SU-DHL-6 (cell line): Measurements from ENCODE around the gene CREB5.

Source experiments
- EZH2phosphoT487 ChIP-seq: fragments of 200-600 bp; sonication (generic), shearing (Covaris generic); conservative IDR thresholded peaks from 2 replicates; pipeline ENCODE4 v1.6.1; 2018; ENCODE audit warnings: mild to moderate bottlenecking, antibody characterized with exemption, low read length, moderate library complexity, mixed read lengths
- TF ChIP-seq, protein P1 (sequence below): fragments of 200-600 bp; sonication (generic); IDR thresholded peaks from one replicate; pipeline ENCODE4 v1.5.1; 2017; ENCODE audit warnings: antibody characterized with exemption, mild to moderate bottlenecking, low read length, moderate library complexity; ENCODE audit not compliant: insufficient read depth, poor library complexity, severe bottlenecking

DNA sequence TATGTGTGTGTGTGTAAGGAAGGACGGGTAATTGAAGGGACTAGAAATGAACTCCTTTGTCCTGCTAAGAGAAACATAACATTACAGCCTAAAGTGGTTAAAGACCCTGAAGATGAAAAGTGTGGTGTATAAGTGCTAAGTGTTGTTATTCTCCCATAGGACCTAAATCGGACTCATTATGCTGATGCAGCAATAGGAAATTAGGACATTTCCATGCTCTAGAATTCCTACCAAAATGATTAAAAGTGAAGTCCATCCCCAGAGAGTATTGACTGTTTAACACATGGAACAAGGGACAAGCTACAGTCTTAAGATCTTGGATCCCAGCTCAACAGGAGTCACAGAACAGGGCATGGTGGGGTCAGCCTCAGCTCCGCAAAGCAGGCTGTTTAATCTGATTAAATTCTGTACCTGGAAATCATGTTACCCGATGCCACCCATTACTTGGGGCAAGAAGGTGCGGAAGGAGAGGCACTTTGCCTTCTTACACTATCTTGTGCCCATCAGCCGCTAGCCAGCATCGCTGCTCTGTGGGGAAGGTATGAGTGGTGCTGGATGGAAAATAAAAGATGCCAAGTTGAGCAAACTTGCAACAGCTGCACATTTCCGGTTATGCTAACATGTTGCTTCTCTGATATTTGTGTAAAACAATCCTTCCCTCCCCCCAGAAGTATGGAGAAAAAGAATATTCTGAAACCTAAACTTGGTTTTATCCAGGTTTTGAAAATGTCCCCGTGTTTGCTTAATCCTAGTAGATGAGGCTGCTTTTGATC is 100.5 kb downstream of the CREB5 start:
- TF ChIP-seq, protein P1, sequence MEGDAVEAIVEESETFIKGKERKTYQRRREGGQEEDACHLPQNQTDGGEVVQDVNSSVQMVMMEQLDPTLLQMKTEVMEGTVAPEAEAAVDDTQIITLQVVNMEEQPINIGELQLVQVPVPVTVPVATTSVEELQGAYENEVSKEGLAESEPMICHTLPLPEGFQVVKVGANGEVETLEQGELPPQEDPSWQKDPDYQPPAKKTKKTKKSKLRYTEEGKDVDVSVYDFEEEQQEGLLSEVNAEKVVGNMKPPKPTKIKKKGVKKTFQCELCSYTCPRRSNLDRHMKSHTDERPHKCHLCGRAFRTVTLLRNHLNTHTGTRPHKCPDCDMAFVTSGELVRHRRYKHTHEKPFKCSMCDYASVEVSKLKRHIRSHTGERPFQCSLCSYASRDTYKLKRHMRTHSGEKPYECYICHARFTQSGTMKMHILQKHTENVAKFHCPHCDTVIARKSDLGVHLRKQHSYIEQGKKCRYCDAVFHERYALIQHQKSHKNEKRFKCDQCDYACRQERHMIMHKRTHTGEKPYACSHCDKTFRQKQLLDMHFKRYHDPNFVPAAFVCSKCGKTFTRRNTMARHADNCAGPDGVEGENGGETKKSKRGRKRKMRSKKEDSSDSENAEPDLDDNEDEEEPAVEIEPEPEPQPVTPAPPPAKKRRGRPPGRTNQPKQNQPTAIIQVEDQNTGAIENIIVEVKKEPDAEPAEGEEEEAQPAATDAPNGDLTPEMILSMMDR, result no peak
- no peak for TF ChIP-seq EZH2phosphoT487
